Aorta (tissue), 5 donors: ENCODE measurements around the gene MYH15. TPM values are rescaled to one million over a fixed set of nuclear protein-coding genes. Genes with fewer than 3 reads are reported as not detected.

Experiments used
- ATAC-seq: fragments of 200-7000 bp; cut with Tn5 transposase; one replicate; pipeline ENCODE4 v1.9.1; 2022; ENCODE audit warnings: moderate library complexity; ENCODE audit not compliant: low FRiP score
- DNase-seq, 2 donors: peaks; one replicate each; pipeline ENCODE4 v3.0.0-alpha.2; 2020
- H3K27ac ChIP-seq, 2 donors: one replicate each; pipeline ENCODE4 v1.5.1; 2013; ENCODE audit warnings: low read length in 2 of 2, mild to moderate bottlenecking in 2 of 2, moderate library complexity in 2 of 2, control low read depth in 1 of 2, inconsistent platforms in 1 of 2, low read depth in 1 of 2
- H3K27me3 ChIP-seq, 2 donors: one replicate each; pipeline ENCODE4 v1.6.1; 2013; ENCODE audit warnings: control low read depth in 1 of 2, low read length in 1 of 2, mild to moderate bottlenecking in 1 of 2, moderate library complexity in 1 of 2; ENCODE audit not compliant: insufficient read depth in 2 of 2, control insufficient read depth in 1 of 2
- H3K36me3 ChIP-seq, 2 donors: one replicate each; pipeline ENCODE4 v1.6.1; 2013; ENCODE audit warnings: control low read depth in 1 of 2, low read length in 1 of 2, mild to moderate bottlenecking in 1 of 2; ENCODE audit not compliant: insufficient read depth in 2 of 2, control insufficient read depth in 1 of 2
- H3K4me1 ChIP-seq, 2 donors: one replicate each; pipeline ENCODE4 v1.6.1; 2013; ENCODE audit warnings: low read length in 2 of 2, control low read depth in 1 of 2, mild to moderate bottlenecking in 1 of 2, moderate library complexity in 1 of 2; ENCODE audit not compliant: insufficient read depth in 2 of 2, control insufficient read depth in 1 of 2
- H3K4me3 ChIP-seq, 2 donors: one replicate each; pipeline ENCODE4 v1.5.1; 2013; ENCODE audit warnings: low read length in 2 of 2, control low read depth in 1 of 2, mild to moderate bottlenecking in 1 of 2
- H3K9me3 ChIP-seq: one replicate; pipeline ENCODE4 v1.6.1; 2013; ENCODE audit warnings: mild to moderate bottlenecking, low read length; ENCODE audit not compliant: control insufficient read depth
- WGBS, 2 donors: extraction: QIAGEN DNeasy Blood & Tissue Kit; methylation state at CpG; one replicate each; pipeline ENCODE4 v1.1.7; 2013; 5-methylcytosine and 5-hydroxymethylcytosine counted together
- intact Hi-C, 2 donors: fragments of 100-400 bp; cut with DNase I; formaldehyde crosslinking; loops; one replicate each; pipeline versions ENCODE4 v1.14.2 to v1.15.0; 2022
- polyA plus RNA-seq, 2 donors: library from polyadenylated mRNA; stranded (reverse); fragments of 200-250 nt; gene quantifications; one replicate each; pipeline ENCODE4 v1.2.3, GENCODE V29; 2013
- total RNA-seq, 2 donors: library from RNA; stranded (reverse); fragmentation: NEBNext Ultra II Directional; extraction: Animal tissue kit (Norgen Biotek cat#: 25700); gene quantifications; one replicate each; pipeline ENCODE4 v1.2.1, GENCODE V29; 2021
- donor health status: healthy with polysubstance abuse.
- donor health status: Bipolar disorder and iron deficiency.
- donor health status: DM: no; HTN: no; CAD: no.
- donor health status: DM: no; HTN: no; CAD: no.
- donor health status: DM: yes; HTN: yes; CAD: no.

The MYH15 gene
- total and polyA plus RNA-seq, 4 donors = 0.03 to 0.15 (median 0.05) TPM; not detected in 1

DNA sequence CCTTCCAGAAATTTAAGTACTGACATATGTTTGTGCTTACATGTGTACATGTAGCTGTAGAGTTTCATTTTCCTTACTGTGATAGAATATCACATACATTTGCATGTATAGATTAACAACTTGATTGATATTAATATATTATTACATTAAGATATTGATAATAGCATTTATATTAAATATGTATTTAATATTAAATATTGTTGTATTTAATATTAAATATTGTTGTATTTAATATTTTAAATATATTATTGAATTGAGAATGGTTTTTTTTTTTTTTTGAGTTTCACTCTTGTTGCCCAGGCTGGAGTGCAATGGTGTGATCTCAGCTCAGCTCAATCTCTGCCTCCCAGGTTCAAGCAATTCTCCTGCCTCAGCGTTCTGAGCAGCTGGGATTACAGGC is 76.5 kb downstream of the MYH15 start:
- ATAC-seq = no peak
- Histone ChIP-seq H3K27ac (no peak overlapping the region), H3K9me3 (no peaks in the 10 kb centered on the region), H3K27me3 (no peaks in the 10 kb centered on the region), H3K4me3 (no peak overlapping the region), H3K4me1 (no peaks in the 10 kb centered on the region), H3K36me3 (no peaks in the 10 kb centered on the region)
- intact Hi-C loops = no loop called here
- no peak for DNase-seq
- 64 to 76% methylated on average over 1 of the region's 1 CpG for WGBS, 2 donors

DNA sequence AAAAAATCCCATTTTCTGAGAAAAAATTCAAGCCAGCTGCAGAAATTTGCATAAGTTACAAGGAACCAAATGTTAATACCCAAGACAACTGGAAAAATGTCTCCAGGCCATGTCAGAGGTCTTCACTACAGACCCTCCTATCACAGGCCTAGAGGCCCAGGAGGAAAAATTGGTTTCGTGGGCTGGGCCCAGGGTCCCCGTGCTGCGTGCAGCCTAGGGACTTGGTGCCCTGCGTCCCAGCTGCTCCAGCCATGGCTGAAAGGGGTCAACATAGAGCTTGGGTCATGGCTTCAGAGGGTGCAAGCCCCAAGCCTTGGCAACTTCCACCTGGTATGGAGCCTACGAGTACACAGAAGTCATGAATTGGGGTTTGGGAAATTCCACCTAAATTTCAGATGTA is 78.0 kb downstream of the MYH15 start:
- H3K36me3 ChIP-seq = no peaks in the 10 kb centered on the region
- DNase-seq (no peak), ATAC-seq (no peak)
- no peak overlapping the region for H3K4me3 ChIP-seq
- no peak overlapping the region for H3K27ac ChIP-seq
- H3K27me3 ChIP-seq = no peaks in the 10 kb centered on the region
- no peaks in the 10 kb centered on the region for H3K9me3 ChIP-seq
- intact Hi-C loops = no loop called here
- no peaks in the 10 kb centered on the region for H3K4me1 ChIP-seq
- WGBS, 2 donors = 85 to 94% methylated on average over 5 of the region's 5 CpGs

DNA sequence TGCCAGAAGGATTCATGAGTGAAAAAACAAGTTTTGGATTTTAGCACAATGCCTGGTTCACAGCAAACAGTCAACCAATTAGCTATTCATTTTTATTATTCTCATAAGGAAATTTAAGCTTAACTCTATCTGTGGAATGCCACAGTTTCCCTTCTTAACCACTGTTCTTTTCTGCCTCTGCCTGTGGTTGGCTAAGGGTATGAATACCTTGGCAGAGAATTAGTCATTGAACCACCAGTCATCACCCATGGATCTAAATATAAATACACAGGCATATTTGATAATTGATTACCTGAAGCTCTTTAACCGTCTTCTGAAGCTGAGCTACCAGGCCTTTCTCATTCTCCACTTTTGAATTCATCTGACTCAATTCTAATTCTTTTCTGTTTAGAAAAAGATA is 79.9 kb downstream of the MYH15 start:
- H3K36me3 ChIP-seq = no peaks in the 10 kb centered on the region
- intact Hi-C loops = no loop called here
- ATAC-seq = no peak

DNA sequence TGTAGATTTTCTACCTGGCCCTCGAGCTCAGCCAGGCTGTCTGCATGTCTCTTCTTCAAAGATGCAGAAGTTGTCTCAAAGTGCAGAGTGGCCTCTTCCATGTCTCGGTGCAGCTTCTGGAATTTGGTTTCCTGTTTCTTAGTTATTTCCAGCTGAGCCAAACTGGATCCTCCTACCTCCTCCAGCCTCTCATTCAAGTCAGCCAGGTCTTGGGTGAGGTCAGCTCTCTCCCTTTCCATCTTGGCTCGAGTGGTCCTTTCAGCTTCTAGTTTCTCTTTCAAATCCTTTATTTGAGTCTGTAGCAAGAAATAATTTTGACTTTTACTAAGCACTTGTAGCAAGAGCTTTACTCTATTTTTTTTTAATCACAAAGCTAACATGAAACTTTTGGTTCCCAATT is 81.8 kb downstream of the MYH15 start:
- Histone ChIP-seq H3K4me3 (no peak overlapping the region), H3K4me1 (no peaks in the 10 kb centered on the region), H3K27ac (no peak overlapping the region), H3K9me3 (no peaks in the 10 kb centered on the region), H3K27me3 (no peaks in the 10 kb centered on the region), H3K36me3 (no peaks in the 10 kb centered on the region)
- ATAC-seq (peak; percentile 15), DNase-seq (no peak)
- WGBS, 2 donors = 31 to 32% methylated on average over 3 of the region's 3 CpGs
- intact Hi-C loops = no loop called here

More for the DNA sequence above, 79.9 kb downstream of the MYH15 start:
- no peak for DNase-seq
- 93 to 95% methylated on average over 1 of the region's 1 CpG for WGBS, 2 donors
- Histone ChIP-seq H3K27ac (no peak overlapping the region), H3K4me3 (no peak overlapping the region), H3K27me3 (no peaks in the 10 kb centered on the region), H3K4me1 (no peaks in the 10 kb centered on the region), H3K9me3 (no peaks in the 10 kb centered on the region)

DNA sequence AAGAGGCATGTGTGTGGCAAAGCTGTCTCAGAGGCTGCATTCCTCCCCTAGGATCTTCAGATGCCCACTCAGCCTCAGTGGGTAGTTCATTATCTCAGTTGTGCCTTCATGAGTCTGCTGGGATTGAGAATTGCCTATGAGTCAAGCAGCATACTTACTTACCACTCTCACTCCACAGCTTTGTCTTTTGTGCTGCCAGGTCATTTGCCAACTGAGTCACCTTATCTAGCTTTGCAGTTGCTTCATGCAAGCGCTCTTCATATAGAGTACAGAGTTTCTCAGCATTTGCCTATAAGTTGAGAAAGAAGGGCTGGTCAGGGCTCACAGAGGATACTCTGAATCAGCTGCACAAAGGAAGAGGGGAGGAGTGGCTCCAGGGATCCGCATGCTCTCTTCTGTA is 89.5 kb downstream of the MYH15 start:
- intact Hi-C loops = no loop called here
- no peak overlapping the region for H3K27ac ChIP-seq
- ATAC-seq (no peak), DNase-seq (no peak)
- 94 to 100% methylated on average over 2 of the region's 2 CpGs for WGBS, 2 donors
- H3K4me1 ChIP-seq = no peaks in the 10 kb centered on the region
- H3K27me3 ChIP-seq = no peaks in the 10 kb centered on the region
- H3K9me3 ChIP-seq = no peaks in the 10 kb centered on the region
- no peaks in the 10 kb centered on the region for H3K36me3 ChIP-seq
- H3K4me3 ChIP-seq = no peak overlapping the region

DNA sequence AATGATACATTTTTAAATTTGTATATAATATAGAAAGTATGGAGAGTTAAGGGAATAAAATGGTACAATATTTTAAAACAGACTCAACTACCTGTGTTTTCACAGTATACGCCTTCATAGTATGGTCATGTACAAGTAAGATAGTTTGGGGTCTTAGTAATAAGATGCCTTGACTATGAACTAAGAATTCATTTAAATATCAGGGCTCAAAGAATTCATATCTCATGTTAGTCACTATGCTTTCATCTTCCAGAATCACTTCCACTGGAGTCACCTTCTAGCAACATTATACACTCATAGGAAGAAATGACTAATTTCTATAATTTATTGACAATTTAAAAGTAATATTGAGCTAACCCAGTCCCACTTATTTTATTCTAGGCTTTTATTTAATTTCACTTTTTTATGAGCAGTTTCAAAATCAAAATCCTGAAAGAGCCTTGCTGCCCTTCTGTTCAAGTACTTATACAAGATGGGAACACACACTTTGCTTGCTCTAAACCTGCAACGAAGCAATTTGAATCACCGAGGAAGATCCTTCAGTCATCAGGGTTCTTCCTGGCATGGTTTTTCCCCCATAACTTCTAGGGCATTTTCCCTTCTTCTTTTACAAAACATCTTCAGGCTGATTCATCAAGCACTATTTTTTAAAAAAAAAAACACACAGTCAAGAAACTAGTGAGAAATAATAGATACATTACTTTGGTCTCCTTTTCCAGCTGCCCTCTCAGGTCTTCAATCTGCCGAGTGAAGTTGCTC is 94.1 kb downstream of the MYH15 start:
- ATAC-seq (no peak), DNase-seq (no peak)
- intact Hi-C loops = no loop called here
- H3K4me1 ChIP-seq = no peaks in the 10 kb centered on the region
- H3K9me3 ChIP-seq = no peaks in the 10 kb centered on the region
- no peak overlapping the region for H3K4me3 ChIP-seq
- no peak overlapping the region for H3K27ac ChIP-seq
- no peaks in the 10 kb centered on the region for H3K27me3 ChIP-seq
- 91 to 93% methylated on average over 4 of the region's 4 CpGs for WGBS, 2 donors
- H3K36me3 ChIP-seq = no peaks in the 10 kb centered on the region

DNA sequence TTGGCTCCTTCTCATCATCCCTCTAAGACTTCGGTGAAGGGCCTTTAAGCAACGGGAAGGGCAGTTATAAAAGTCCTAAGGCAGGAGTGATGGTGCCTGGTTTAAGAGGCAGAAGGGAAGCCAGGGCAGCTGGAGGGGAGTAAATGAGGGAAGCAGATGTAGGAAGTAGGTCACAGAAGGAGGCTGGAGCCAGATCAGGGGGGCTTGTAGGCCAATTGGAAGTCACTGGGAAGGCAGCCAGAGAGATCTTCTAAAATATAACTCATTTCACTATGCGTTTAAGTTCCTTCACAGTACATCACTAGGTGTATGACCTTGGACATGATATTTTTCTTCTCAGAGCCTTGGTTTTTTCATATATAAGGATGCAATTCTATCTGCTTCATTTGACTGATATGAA is 94.7 kb downstream of the MYH15 start:
- ATAC-seq (no peak), DNase-seq (no peak)
- Histone ChIP-seq H3K4me1 (no peaks in the 10 kb centered on the region), H3K27ac (no peak overlapping the region), H3K27me3 (no peaks in the 10 kb centered on the region), H3K36me3 (no peaks in the 10 kb centered on the region), H3K4me3 (no peak overlapping the region), H3K9me3 (no peaks in the 10 kb centered on the region)
- intact Hi-C loops = no loop called here
- 55 to 78% methylated on average over 3 of the region's 3 CpGs for WGBS, 2 donors

DNA sequence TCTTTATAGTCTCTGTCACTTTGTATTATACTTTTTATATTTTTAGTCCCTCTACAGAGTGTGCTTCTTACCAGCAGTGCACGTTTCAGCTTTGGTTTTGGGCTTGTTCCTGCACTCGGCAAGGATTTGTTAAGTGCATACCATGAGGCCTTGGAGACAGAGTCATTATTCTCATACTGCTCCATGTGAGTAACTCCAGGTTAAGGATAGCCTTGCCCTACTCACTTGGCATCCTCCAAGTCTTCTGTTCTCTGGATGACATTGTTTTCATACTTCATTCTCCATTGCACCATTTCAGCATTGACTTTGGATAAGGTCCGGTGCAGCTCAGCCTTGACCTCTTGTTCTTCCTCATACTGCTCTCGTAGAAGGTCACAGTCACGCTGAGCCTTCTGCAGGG is 96.4 kb downstream of the MYH15 start:
- WGBS, 2 donors = 75 to 83% methylated on average over 5 of the region's 5 CpGs
- intact Hi-C loops = no loop called here
- ATAC-seq = no peak
- no peak for DNase-seq
- H3K4me1 ChIP-seq = no peaks in the 10 kb centered on the region
- H3K36me3 ChIP-seq = no peaks in the 10 kb centered on the region
- no peaks in the 10 kb centered on the region for H3K9me3 ChIP-seq
- H3K27me3 ChIP-seq = no peaks in the 10 kb centered on the region
- H3K27ac ChIP-seq = no peak overlapping the region
- H3K4me3 ChIP-seq = no peak overlapping the region

DNA sequence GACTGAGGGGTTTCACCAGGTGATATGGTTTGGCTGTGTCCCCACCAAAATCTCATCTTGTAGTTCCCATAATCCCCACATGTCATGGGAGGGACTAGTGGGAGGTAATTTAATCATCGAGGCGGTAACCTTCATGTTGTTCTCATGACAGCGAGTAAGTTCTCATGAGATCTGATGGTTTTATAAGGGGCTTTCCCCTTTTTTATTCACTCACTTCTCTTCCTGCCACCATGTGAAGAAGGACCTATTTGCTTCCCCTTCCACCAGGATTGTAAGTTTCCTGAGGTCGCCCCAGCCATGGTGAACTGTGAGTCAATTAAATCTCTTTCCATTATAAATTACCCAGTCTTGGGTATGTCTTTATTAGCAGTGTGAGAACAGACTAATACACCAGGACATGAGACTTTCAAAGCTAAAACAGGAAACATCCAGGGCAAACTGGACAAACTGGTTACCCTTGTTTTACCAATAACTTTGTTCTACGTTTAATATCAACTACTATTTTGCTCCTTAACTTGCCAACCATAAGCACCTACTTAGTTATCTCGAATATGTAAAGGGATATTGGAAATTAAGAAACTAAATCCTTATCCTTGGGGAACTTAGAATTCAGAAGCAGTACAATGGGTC is 98.2 kb downstream of the MYH15 start:
- 94 to 95% methylated on average over 6 of the region's 6 CpGs for WGBS, 2 donors
- H3K4me1 ChIP-seq = no peaks in the 10 kb centered on the region
- ATAC-seq = no peak
- H3K9me3 ChIP-seq = no peaks in the 10 kb centered on the region
- DNase-seq = no peak
- no peak overlapping the region for H3K27ac ChIP-seq
- no peaks in the 10 kb centered on the region for H3K36me3 ChIP-seq
- intact Hi-C loops = no loop called here
- H3K27me3 ChIP-seq = no peaks in the 10 kb centered on the region
- no peak overlapping the region for H3K4me3 ChIP-seq
